Fibroblast of skin of right quadriceps (primary cell): ENCODE measurements around the gene IYD.
"Not testable (repeated sequence)": the region's sequence is repeated elsewhere in the genome, so short reads cannot be mapped to it uniquely, and the experiment has no call there.

ENCODE experiments used
- DNase-seq: peaks from one replicate; pipeline ENCODE4 v3.0.0-alpha.2; 2013

The IYD gene

DNA sequence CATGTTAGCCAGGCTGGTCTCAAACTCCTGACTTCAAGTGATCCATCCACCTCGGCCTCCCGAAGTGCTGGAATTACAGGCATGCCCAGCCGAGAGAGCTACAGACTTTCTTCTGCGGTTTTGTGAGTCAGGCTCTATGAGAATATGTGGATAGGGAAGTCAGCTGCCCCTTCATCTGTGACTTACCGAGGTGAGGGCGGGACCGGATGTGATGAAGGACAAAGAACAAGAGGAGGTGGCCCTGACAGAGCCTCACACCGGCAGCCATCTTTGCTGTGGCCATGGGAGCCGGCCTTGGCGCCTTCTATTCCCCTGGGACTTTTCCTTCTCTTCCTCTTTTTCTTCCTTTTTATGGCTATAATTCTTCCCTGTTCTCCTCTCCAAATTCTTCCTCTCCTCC lies 67.0 kb downstream of the IYD start:
- DNase-seq = no peak

DNA sequence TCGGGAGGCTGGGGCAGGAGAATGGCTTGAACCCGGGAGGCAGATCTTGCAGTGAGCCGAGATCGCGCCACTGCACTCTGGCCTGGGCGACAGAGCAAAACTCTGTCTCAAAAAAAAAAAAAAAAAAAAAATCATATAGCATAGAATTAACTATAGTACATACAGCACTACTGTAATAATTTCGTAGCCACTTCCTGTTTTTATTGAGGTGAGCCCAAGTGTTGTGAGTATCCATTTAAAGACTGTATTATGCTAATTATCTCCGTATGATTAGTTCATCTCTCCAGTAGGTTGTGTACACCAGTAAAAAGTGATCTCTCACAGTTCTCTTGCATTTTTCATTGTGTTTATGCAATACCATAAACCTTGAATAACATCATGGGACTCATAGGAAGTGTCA lies 70.6 kb downstream of the IYD start:
- no peak for DNase-seq

DNA sequence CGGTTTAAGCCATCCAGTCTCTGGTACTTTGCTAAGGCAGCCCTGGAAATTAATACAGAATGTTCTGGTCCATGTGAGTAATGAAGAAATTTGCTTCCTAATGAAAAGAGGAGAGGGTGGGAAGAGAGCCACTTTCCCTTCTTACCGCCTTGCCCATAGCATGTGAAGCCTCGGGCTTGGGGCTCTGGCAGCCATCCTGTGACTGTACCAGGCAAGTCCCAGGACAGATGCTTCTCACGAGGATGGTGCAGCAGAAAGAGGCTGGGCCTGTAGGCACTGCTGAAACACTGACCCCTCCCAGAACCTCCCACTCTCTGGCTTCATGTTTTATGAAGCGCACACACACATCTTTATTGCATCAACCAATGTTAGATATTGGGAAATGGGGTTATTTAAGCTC lies 74.8 kb downstream of the IYD start:
- DNase-seq = no peak

DNA sequence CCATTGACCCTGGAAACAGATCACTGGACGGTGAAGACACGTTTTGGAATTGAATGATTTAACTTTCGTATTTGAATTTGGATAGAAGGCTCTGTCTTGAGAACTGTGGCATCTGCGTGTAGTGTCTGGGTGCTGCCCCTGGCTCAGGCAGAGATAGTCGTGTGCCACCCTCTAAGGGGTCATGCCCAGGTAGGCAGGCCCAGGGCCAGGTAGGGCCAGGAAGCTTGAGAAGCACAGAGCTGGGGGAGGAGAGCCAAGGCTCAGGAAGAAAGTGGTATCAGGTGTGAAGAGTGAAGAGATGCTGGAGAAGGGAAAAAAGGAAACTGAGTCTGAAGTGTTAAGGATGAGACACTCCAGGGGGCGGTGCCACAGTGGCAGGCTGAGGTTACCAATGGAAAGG lies 75.5 kb downstream of the IYD start:
- no peak for DNase-seq

DNA sequence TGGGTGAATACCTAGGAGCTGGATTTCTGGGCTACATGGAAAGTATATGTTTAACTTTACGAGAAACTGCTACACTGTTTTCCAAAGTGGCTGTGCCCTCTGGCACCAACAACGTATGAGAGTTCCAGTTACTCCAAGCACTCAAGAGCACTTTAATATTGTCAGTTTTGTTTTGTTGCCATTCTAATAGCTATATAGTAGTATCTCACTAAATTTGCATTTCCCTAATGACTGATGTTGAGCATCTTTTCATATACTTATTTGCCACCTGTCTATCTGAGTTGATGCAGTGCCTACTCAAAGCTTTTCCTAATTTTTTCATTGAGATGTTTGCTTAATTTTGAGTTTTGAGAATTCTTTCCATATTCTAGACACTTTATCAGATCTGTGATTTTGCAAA lies 76.7 kb downstream of the IYD start:
- DNase-seq = no peak

DNA sequence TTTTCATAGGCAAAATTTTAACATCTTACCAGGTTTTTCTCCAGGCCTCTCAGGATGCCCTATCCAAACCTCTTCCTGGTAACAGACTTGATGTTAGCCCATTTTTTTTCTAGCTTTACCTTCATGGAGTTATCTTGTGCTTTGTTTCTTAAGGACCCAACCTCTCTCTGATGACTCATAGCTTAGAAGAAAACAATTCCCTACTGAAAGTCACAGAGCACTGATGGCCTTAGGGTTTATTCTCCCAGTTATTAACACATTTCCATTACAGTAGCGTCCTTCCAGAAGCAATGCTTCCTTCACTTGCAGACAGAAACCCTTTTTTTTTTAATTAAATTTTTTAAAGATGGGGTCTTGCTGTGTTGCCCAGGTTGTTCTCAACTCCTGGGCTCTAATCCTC lies 79.4 kb downstream of the IYD start:
- no peak for DNase-seq

DNA sequence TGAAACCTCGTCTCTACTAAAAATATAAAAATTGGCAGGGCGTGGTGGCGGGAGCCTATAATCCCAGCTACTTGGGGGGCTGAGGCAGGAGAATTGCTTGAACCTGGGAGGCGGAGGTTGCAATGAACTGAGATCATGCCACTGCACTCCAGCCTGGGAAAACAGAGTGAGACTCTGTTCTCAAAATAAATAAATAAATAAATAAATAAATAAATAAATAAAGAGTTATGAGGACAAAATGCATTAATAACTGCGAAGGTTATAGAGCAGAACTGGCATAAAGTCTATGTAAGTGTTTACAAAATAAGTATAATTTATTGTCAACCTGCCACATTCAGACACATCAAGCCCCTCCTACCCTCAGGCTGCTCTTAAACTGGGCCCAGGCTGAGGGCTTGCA lies 80.2 kb downstream of the IYD start:
- DNase-seq = not testable (repeated sequence)

DNA sequence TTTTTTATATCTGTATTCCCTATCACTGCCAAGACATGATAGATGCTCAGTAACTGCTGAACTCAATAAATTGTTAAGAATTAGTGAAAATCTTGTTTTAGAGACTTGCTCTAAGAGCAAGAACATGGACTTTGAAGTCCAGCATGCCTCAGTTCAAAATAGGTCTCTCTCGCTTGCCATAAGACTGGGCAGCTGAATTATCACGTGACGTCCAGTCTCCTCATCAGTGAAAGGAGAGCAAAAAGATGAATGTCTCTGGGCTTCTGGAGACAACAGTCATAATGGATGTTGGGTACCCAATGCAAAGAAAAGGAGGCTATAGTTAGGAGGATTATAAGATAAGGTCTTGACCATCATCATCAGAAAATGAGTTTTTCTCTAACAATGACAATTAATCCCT lies 82.1 kb downstream of the IYD start:
- no peak for DNase-seq

DNA sequence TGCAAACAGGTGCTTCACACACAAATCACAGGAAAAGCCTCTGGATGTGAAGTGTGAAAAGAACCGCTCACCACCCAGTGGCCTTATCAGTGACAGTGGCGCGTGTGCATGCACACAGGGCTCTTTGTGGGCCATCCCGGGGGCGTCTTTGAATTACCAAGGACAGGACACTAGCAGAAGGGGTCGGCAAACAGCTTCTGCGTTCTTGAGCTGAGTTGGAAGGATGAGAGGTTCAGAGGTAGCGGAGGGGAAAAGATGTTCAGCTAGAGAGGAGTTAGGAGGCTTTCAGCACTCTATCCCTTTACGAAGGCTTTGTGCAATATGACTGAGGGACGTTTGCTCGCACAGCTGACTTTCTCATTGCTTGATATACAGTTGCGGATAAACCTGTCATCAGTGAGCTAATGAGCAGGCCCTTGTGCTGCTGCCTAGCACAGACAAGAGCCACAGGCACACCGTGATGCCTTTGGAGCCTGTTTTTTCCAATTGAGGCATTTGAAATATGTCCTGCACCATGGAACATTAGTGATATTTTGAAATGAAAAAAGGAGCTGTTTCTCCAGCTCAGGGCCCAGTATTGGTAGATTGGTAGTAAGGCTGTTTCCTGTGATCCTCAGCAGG lies 83.1 kb downstream of the IYD start:
- no peak for DNase-seq

DNA sequence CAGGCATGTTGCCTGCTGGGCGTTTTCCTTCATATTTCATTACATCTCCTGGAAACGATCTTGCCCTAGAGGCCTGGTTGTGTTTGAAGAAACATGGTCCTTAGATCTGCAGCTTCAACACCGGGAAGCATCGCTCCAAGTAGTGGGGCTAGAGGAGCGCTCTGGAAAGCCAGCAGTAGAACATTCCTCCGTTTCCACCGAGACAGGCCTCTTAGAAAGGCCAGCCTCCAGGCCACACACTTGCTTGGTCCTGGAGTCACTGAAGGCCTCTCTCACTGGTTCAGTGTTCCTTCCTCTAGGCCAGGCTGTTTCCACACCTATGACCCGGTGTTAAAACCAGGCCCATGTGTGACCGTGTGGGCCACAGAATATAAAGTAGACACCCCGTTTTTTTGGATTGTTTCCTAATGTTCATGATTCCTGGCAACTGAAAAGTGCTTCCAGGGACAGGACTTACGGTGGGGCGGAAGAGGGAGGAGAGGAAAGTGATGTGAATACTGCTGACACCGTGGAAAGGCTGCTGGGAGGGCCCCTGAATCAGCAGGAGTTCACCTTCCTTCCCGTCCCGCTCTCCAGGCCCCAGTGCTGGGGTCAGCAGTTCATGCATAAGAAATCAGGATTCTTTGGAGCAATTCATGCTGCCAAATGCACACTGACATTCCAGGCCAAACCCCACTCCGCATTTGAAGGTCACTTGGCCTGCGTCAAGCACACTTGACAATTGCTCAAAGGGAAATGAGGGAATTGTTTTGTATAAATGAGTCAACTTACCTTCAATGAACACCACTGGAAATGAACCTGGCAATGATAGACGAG lies 83.8 kb downstream of the IYD start:
- no peak for DNase-seq

DNA sequence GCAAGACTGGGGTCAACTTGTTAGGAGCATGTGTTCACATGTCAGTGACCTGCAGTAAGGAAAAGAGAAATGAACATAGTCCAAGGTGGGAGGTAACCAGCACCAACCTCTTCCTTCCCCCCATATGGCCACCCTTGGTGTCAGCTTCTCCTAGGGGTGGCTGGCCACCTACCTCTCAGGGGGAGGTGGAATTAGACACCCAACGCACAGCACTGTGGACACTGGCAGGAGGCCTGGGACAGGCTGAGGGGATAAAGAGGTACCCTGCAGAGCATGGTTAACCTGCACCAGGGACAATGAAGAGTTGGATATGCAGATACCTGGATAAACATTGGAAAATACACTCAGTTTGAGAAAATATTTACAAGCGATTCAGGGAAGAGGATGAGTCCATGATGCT lies 84.5 kb downstream of the IYD start:
- no peak for DNase-seq
